DOHH2 (cell line): ENCODE data around the gene SEZ6.

Experiments used
- EZH2phosphoT487 ChIP-seq: fragments of 200-600 bp; sonication (generic); IDR thresholded peaks from 2 replicates; pipeline ENCODE4 v1.6.1; 2017; ENCODE audit warnings: borderline replicate concordance, mild to moderate bottlenecking, antibody characterized with exemption, low read length, moderate library complexity, mixed read lengths
- TF ChIP-seq, protein P1 (sequence below): fragments of 200-600 bp; sonication (generic); IDR thresholded peaks from one replicate; pipeline ENCODE4 v1.5.1; 2014; ENCODE audit warnings: antibody characterized with exemption, mild to moderate bottlenecking, low read depth, low read length; ENCODE audit not compliant: poor library complexity, severe bottlenecking

DNA sequence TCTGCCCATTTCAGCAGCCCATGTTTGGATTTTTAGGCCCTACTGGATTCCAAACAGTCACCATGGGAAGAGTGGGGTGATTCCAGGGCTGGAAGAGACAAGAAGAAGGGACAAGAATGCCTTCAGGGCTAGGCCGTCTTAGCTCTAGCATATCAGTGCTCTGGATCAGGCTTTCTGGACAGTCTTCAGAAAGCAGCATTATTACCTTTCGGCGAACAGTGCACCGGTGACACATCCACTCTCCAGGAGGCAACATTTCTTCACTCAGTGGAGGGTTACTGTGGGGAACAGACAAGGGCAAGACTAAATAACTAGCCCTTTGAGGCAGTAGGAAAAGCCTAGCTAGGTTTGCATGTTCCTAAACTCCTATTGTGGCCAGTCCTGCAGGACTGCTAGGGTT, 79.0 kb downstream of the SEZ6 start:
- TF ChIP-seq, protein P1, sequence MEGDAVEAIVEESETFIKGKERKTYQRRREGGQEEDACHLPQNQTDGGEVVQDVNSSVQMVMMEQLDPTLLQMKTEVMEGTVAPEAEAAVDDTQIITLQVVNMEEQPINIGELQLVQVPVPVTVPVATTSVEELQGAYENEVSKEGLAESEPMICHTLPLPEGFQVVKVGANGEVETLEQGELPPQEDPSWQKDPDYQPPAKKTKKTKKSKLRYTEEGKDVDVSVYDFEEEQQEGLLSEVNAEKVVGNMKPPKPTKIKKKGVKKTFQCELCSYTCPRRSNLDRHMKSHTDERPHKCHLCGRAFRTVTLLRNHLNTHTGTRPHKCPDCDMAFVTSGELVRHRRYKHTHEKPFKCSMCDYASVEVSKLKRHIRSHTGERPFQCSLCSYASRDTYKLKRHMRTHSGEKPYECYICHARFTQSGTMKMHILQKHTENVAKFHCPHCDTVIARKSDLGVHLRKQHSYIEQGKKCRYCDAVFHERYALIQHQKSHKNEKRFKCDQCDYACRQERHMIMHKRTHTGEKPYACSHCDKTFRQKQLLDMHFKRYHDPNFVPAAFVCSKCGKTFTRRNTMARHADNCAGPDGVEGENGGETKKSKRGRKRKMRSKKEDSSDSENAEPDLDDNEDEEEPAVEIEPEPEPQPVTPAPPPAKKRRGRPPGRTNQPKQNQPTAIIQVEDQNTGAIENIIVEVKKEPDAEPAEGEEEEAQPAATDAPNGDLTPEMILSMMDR, result no peak
- TF ChIP-seq EZH2phosphoT487, result no peak
